A549 (cell line): Measurements from ENCODE around the gene SSBP2. TPM values are rescaled to one million over a fixed set of nuclear protein-coding genes. Genes with fewer than 3 reads are reported as not detected.

ENCODE experiments used
- ATAC-seq, 2 experiments: fragments of 200-7000 bp in 1 of 2; fragments of >200 bp in 1 of 2; cut with Nextera tagmentation in 1 of 2; cut with Tn5 transposase in 1 of 2; 3 replicates each; pipeline versions ENCODE4 v1.8.0 to v1.9.1; 2018 to 2020; ENCODE audit warnings: mild to moderate bottlenecking in 1 of 2, moderate library complexity in 1 of 2
- CTCF ChIA-PET: fragments of 300-600 bp; sonication (Branson Sonifier 250); formaldehyde crosslinking; extraction: SDS; loops from one replicate; lab custom pipeline; 2021; ENCODE audit warnings: antibody characterized with exemption, inconsistent platforms; lab: Yijun Ruan, JAX
- POLR2A ChIA-PET: fragments of 350-600 bp; formaldehyde crosslinking; extraction: SDS; loops from one replicate; lab custom pipeline; 2021; ENCODE audit warnings: antibody characterized with exemption, inconsistent platforms; lab: Yijun Ruan, JAX
- DNase-seq, 2 experiments: peaks; one replicate each; pipeline versions ENCODE4 v3.0.0 to v3.0.0-alpha.2; 2011 to 2016; ENCODE audit warnings: low read depth in 1 of 2, low spot score in 1 of 2
- FAIRE-seq: peaks from 2 replicates; lab custom pipeline; 2011; peaks lifted over from hg19 to GRCh38; lab: Jason Lieb, UNC
- H3K27ac ChIP-seq, 2 experiments: fragments of >200 bp; sonication (Bioruptor Twin); formaldehyde crosslinking; 3 replicates each; pipeline ENCODE4 v1.5.1; 2016 to 2017
- H3K4me1 ChIP-seq: fragments of >200 bp; sonication (Bioruptor Twin); formaldehyde crosslinking; 3 replicates; pipeline ENCODE4 v1.6.1; 2016
- H3K4me2 ChIP-seq: fragments of >200 bp; sonication (Bioruptor Twin); formaldehyde crosslinking; 3 replicates; pipeline ENCODE4 v1.6.1; 2016
- H3K4me3 ChIP-seq: fragments of >200 bp; sonication (Bioruptor Twin); formaldehyde crosslinking; 3 replicates; pipeline ENCODE4 v1.5.1; 2016
- H3K9me3 ChIP-seq: fragments of >200 bp; sonication (Bioruptor Twin); formaldehyde crosslinking; 3 replicates; pipeline ENCODE4 v1.6.1; 2016
- ATOH8 ChIP-seq: fragments of 250-450 bp; sonication (Bioruptor Pico); IDR thresholded peaks from 2 replicates; pipeline ENCODE4 v1.5.0; 2020; ENCODE audit warnings: low read depth, mild to moderate bottlenecking, moderate library complexity
- CHD2 ChIP-seq: fragments of 150-350 bp; IDR thresholded peaks from 2 replicates; pipeline ENCODE4 v1.6.1; 2014; ENCODE audit warnings: low read length; ENCODE audit not compliant: partially characterized antibody
- CHD4 ChIP-seq: fragments of 200-600 bp; sonication (generic); IDR thresholded peaks from 2 replicates; pipeline ENCODE4 v1.6.1; 2016; ENCODE audit warnings: antibody characterized with exemption, mild to moderate bottlenecking, borderline replicate concordance
- CTCF ChIP-seq: fragments of >200 bp; sonication (Bioruptor Twin); formaldehyde crosslinking; IDR thresholded peaks from 3 replicates; pipeline ENCODE4 v1.5.1; 2016
- E2F6 ChIP-seq: IDR thresholded peaks from 2 replicates; pipeline ENCODE4 v1.6.1; 2012; ENCODE audit warnings: low read depth, borderline replicate concordance
- EP300 ChIP-seq, 2 experiments: fragments of >200 bp; sonication (Bioruptor Twin); formaldehyde crosslinking; IDR thresholded peaks; 2 replicates in 1 of 2; 3 replicates in 1 of 2; pipeline ENCODE4 v1.6.1; 2016 to 2017
- FOSL2 ChIP-seq, 2 experiments: fragments of 450-650 bp in 1 of 2; fragments of >200 bp in 1 of 2; sonication (Bioruptor Twin) in 1 of 2; formaldehyde crosslinking; IDR thresholded peaks; 2 replicates each; pipeline versions ENCODE4 v1.5.0 to v1.6.1; 2016 to 2020; ENCODE audit warnings: mild to moderate bottlenecking in 1 of 2, moderate library complexity in 1 of 2
- FOXS1 ChIP-seq: fragments of 250-450 bp; sonication (Bioruptor Pico); IDR thresholded peaks from 2 replicates; pipeline ENCODE4 v1.5.0; 2020; ENCODE audit warnings: mild to moderate bottlenecking, moderate library complexity
- GATA3 ChIP-seq: IDR thresholded peaks from 2 replicates; pipeline ENCODE4 v1.6.1; 2012; ENCODE audit warnings: borderline replicate concordance
- HEYL ChIP-seq: fragments of 250-450 bp; sonication (Bioruptor Pico); IDR thresholded peaks from 2 replicates; pipeline ENCODE4 v1.8.0; 2021; ENCODE audit warnings: mild to moderate bottlenecking, moderate library complexity
- HOXA7 ChIP-seq: fragments of 250-450 bp; sonication (Bioruptor Pico); IDR thresholded peaks from 2 replicates; pipeline ENCODE4 v1.5.0; 2020; ENCODE audit warnings: mild to moderate bottlenecking, moderate library complexity
- HOXB13 ChIP-seq: fragments of 250-450 bp; sonication (Bioruptor Pico); IDR thresholded peaks from 2 replicates; pipeline ENCODE4 v1.5.0; 2020; ENCODE audit warnings: low read depth, mild to moderate bottlenecking, moderate library complexity
- KDM1A ChIP-seq: fragments of 200-600 bp; sonication (generic); IDR thresholded peaks from 2 replicates; pipeline ENCODE4 v1.6.1; 2016; ENCODE audit warnings: low read depth, mild to moderate bottlenecking
- MAX ChIP-seq: IDR thresholded peaks from 2 replicates; pipeline ENCODE4 v1.6.1; 2012
- MAZ ChIP-seq: fragments of 150-350 bp; IDR thresholded peaks from 2 replicates; pipeline ENCODE4 v1.6.1; 2014; ENCODE audit warnings: antibody characterized with exemption, low read depth, low read length, borderline replicate concordance
- NR3C1 ChIP-seq: fragments of >200 bp; sonication (Bioruptor Twin); formaldehyde crosslinking; IDR thresholded peaks from 3 replicates; pipeline ENCODE4 v1.6.1; 2017
- PBX3 ChIP-seq: IDR thresholded peaks from 2 replicates; pipeline ENCODE4 v1.6.1; 2012
- PHF8 ChIP-seq: fragments of 200-600 bp; sonication (generic); IDR thresholded peaks from 2 replicates; pipeline ENCODE4 v1.6.1; 2016; ENCODE audit warnings: low read depth, mild to moderate bottlenecking, antibody characterized with exemption, moderate library complexity, borderline replicate concordance
- RARB ChIP-seq: fragments of 250-450 bp; sonication (Bioruptor Pico); IDR thresholded peaks from 2 replicates; pipeline ENCODE4 v1.8.0; 2021; ENCODE audit warnings: mild to moderate bottlenecking, moderate library complexity
- RCOR1 ChIP-seq: fragments of 150-350 bp; IDR thresholded peaks from 2 replicates; pipeline ENCODE4 v1.6.1; 2014; ENCODE audit warnings: antibody characterized with exemption, low read length, low read depth
- RNF2 ChIP-seq: fragments of 200-600 bp; sonication (generic); IDR thresholded peaks from 2 replicates; pipeline ENCODE4 v1.6.1; 2016; ENCODE audit warnings: low read depth, mild to moderate bottlenecking, antibody characterized with exemption, moderate library complexity, borderline replicate concordance
- SMC3 ChIP-seq: fragments of >200 bp; sonication (Bioruptor Twin); formaldehyde crosslinking; IDR thresholded peaks from 3 replicates; pipeline ENCODE4 v1.6.1; 2018; ENCODE audit warnings: inconsistent platforms
- SREBF2 ChIP-seq: fragments of 450-650 bp; IDR thresholded peaks from 2 replicates; pipeline ENCODE4 v1.6.1; 2014; ENCODE audit warnings: mild to moderate bottlenecking, moderate library complexity
- TP53 ChIP-seq: fragments of 250-450 bp; sonication (Bioruptor Pico); IDR thresholded peaks from 2 replicates; pipeline ENCODE4 v1.5.0; 2021; ENCODE audit warnings: mild to moderate bottlenecking, moderate library complexity
- USF2 ChIP-seq: fragments of 450-650 bp; IDR thresholded peaks from 2 replicates; pipeline ENCODE4 v1.6.1; 2014; ENCODE audit warnings: antibody characterized with exemption
- ZC3H11A ChIP-seq: fragments of 450-650 bp; IDR thresholded peaks from 2 replicates; pipeline ENCODE4 v1.6.1; 2014; ENCODE audit warnings: antibody characterized with exemption, mild to moderate bottlenecking
- ZFP36 ChIP-seq: fragments of 450-650 bp; IDR thresholded peaks from 2 replicates; pipeline ENCODE4 v1.6.1; 2014; ENCODE audit warnings: borderline replicate concordance; ENCODE audit not compliant: partially characterized antibody
- WGBS: methylation state at CpG from one replicate; pipeline ENCODE4 v1.1.6; 2017; ENCODE audit errors: missing lambda C conversion rate; 5-methylcytosine and 5-hydroxymethylcytosine counted together
- polyA plus RNA-seq, 4 experiments: library from polyadenylated mRNA; depleted of rRNA in 3 of 4; stranded (reverse); fragments of >200 nt; fragmentation: RNase III in 1 of 4; extraction: RNeasy Plus Mini Kit Qiagen cat#74134 plus additional on column Dnase treatment in 1 of 4; gene quantifications; 2 replicates in 3 of 4; 3 replicates in 1 of 4; pipeline ENCODE4 v1.2.3, GENCODE V29; 2011 to 2017

SSBP2 gene
- polyA plus RNA-seq, 2 of the 4 experiments (the other 2 are of a cell fraction) = 4.5 to 14.2 TPM

- Histone ChIP-seq H3K4me2 (no peak overlapping the region), H3K4me3 (no peak overlapping the region), H3K4me1 (peaks cover 54% of the 10 kb centered on the region), H3K9me3 (no peaks in the 10 kb centered on the region), H3K27ac (no peak overlapping the region)
- ATAC-seq (no peak), DNase-seq (no peak), FAIRE-seq (no peak)
- 83% methylated on average over 1 of the region's 1 CpG for WGBS
- TF ChIP-seq PHF8 (no peak), HEYL (CRISPR knock-in tag) (no peak), FOXS1 (CRISPR knock-in tag) (no peak), HOXB13 (CRISPR knock-in tag) (no peak), GATA3 (no peak), USF2 (no peak), SMC3 (no peak), CHD4 (no peak), MAX (no peak), KDM1A (no peak), RNF2 (no peak)
- CTCF ChIA-PET = interaction anchor here (0.6 to 2.9 kb wide), 23 partner anchors 9 to 850 kb away, joined by 3 to 26 read pairs (median 3); partner anchors contain the start of gene SSBP2
- POLR2A ChIA-PET = no interaction called here
These were observed 326.2 kb downstream of the SSBP2 start for GRCh38 chr5:81424728-81425127.

GRCh38 chr5:81422671-81423070 lies 328.2 kb downstream of the SSBP2 start:
- WGBS = 6% methylated on average over 2 of the region's 2 CpGs
- peak overlapping the region; percentile 60 for H3K4me2 ChIP-seq
- ChIA-PET POLR2A (no interaction called here), CTCF (interaction anchor here (2.7 kb wide), 1 partner anchor 836 kb away, joined by 11 read pairs; no protein-coding TSS in a partner anchor)
- DNase-seq = peak; percentile 23 to 69
- peak; percentile 58 to 67; a peak in 5 of 6 replicates for ATAC-seq
- peaks cover 36% of the 10 kb centered on the region for H3K4me1 ChIP-seq
- peak overlapping the region; percentile 38 to 80; a peak in 5 of 6 replicates for H3K27ac ChIP-seq
- no peaks in the 10 kb centered on the region for H3K9me3 ChIP-seq
- H3K4me3 ChIP-seq = no peak overlapping the region
- peak; percentile 32 for FAIRE-seq
- TF ChIP-seq MAZ = no peak
- no peak for TF ChIP-seq HOXA7
- no peak for TF ChIP-seq NR3C1
- peak; percentile 30; the same call in 1 of the 2 replicates for TF ChIP-seq FOSL2 (IDR thresholded peaks at IDR 0.05)
- TF ChIP-seq FOSL2 (CRISPR knock-in tag; IDR thresholded peaks at IDR 0.05) = peak; percentile 83
- no peak for TF ChIP-seq CHD2
- no peak for TF ChIP-seq ZFP36
- TF ChIP-seq RARB (CRISPR knock-in tag) = no peak
- TF ChIP-seq CTCF = no peak
- no peak for TF ChIP-seq USF2
- no peak for TF ChIP-seq CHD4
- no peak for TF ChIP-seq ZC3H11A
- TF ChIP-seq SREBF2 = no peak
- TF ChIP-seq EP300 (IDR thresholded peaks at IDR 0.05) = peak; percentile 28 to 31; a peak in 1 of 5 replicates
- no peak for TF ChIP-seq RCOR1
- TF ChIP-seq ATOH8 (CRISPR knock-in tag) = no peak
- no peak for TF ChIP-seq PHF8
- TF ChIP-seq E2F6 = no peak
- TF ChIP-seq TP53 = no peak
- TF ChIP-seq PBX3 = no peak
